NCI-H1417 (cell line): ENCODE data around the gene CA10.

ENCODE experiments used
- DNase-seq, 3 experiments: peaks; one replicate each; lab custom pipeline; 2025; lab: John Stamatoyannopoulos, UW

The CA10 gene

GRCh38 chr17:51767287-51767686 is 391.2 kb downstream of the CA10 start:
- DNase-seq = no peak

GRCh38 chr17:51765282-51766135 is 393.0 kb downstream of the CA10 start:
- no peak for DNase-seq

GRCh38 chr17:51764387-51764971 is 394.0 kb downstream of the CA10 start:
- peak; percentile 31 to 73 (median 69) for DNase-seq

GRCh38 chr17:51763058-51763457 is 395.5 kb downstream of the CA10 start:
- no peak for DNase-seq

- no peak for DNase-seq
Measured at GRCh38 chr17:51761105-51761504, 397.4 kb downstream of the CA10 start.

GRCh38 chr17:51759260-51759659 is 399.3 kb downstream of the CA10 start:
- no peak for DNase-seq

- DNase-seq = no peak
Measured at GRCh38 chr17:51751072-51751471, 407.4 kb downstream of the CA10 start.

GRCh38 chr17:51748749-51749604 is 409.5 kb downstream of the CA10 start:
- no peak for DNase-seq

- DNase-seq = peak in 1 of 3 experiments; percentile 36
Measured at GRCh38 chr17:51746421-51746820, 412.1 kb downstream of the CA10 start.

GRCh38 chr17:51745993-51746392 is 412.5 kb downstream of the CA10 start:
- DNase-seq = peak in 1 of 3 experiments; percentile 28

- DNase-seq = no peak
Measured at GRCh38 chr17:51743477-51743876, 415.0 kb downstream of the CA10 start.

- no peak for DNase-seq
Measured at GRCh38 chr17:51742571-51742970, 415.9 kb downstream of the CA10 start.

- DNase-seq = no peak
Measured at GRCh38 chr17:51741458-51741857, 417.1 kb downstream of the CA10 start.

GRCh38 chr17:51740531-51740930 is 418.0 kb downstream of the CA10 start:
- DNase-seq = no peak

GRCh38 chr17:51739245-51739886 is 419.1 kb downstream of the CA10 start:
- peak; percentile 28 to 81 (median 74) for DNase-seq

GRCh38 chr17:51736356-51736755 is 422.2 kb downstream of the CA10 start:
- DNase-seq = peak in 1 of 3 experiments; percentile 6

- no peak for DNase-seq
Measured at GRCh38 chr17:51734976-51735375, 423.5 kb downstream of the CA10 start.

- no peak for DNase-seq
Measured at GRCh38 chr17:51734462-51734861, 424.1 kb downstream of the CA10 start.

- DNase-seq = peak in 1 of 3 experiments; percentile 61
Measured at GRCh38 chr17:51733166-51733565, 425.3 kb downstream of the CA10 start.

- DNase-seq = no peak
Measured at GRCh38 chr17:51731941-51732722, 426.4 kb downstream of the CA10 start.
